ENCODE measurements around the gene CLTCL1. TPM values are rescaled to one million over a fixed set of nuclear protein-coding genes. Genes with fewer than 3 reads are reported as not detected.

The CLTCL1 gene
- total and polyA plus RNA-seq, 9 of the 15 experiments (the other 6 are each of a cell fraction or from before 2014, with no cell fraction given), result 1.1 to 11.7 (median 5.0) TPM

DNA sequence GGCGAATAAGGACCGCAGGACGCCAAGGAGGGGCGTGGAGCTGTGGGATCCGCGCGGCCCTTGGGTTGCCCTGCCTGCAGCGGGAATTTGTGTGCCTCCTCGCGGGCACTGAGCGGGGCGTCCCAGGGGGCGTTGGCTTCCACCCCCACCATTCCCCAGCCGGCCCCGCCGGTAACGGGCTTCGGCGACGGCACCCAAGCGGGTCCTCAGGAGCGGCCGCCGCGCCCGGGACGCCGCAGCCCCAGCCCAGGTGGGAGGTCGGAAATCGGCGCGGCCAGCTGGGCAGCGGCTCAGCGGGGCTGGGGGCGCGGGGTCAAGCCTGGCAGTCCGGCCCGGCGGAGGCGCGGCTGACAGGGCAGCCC, 320 bp downstream of the CLTCL1 start (continued):
- TF ChIP-seq NEUROD1 (IDR thresholded peaks at IDR 0.05; ENCODE audit: borderline replicate concordance, low read depth, low read length, partially characterized antibody), result no peak
- no peak for TF ChIP-seq TEAD1 (CRISPR knock-in tag; IDR thresholded peaks at IDR 0.05)
- no peak for TF ChIP-seq BCL6 (CRISPR knock-in tag; IDR thresholded peaks at IDR 0.05)
- no peak for TF ChIP-seq FOSL1 (tag; conservative IDR thresholded peaks at IDR 0.05)
- TF ChIP-seq, protein P1, sequence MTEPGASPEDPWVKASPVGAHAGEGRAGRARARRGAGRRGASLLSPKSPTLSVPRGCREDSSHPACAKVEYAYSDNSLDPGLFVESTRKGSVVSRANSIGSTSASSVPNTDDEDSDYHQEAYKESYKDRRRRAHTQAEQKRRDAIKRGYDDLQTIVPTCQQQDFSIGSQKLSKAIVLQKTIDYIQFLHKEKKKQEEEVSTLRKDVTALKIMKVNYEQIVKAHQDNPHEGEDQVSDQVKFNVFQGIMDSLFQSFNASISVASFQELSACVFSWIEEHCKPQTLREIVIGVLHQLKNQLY (CRISPR knock-in tag; conservative IDR thresholded peaks at IDR 0.05), result peak in 1 of 2 experiments; percentile 70; a peak in 1 of 4 replicates
- TF ChIP-seq MAZ (CRISPR knock-in tag; conservative IDR thresholded peaks at IDR 0.05 in 1 of 2, IDR thresholded peaks at IDR 0.05 in 1 of 2), result peak; percentile 50 to 90; a peak in 2 of 4 replicates
- TF ChIP-seq CBFA2T2 (conservative IDR thresholded peaks at IDR 0.05), result no peak
- no peak for TF ChIP-seq BRF1 (IDR thresholded peaks at IDR 0.05; ENCODE audit: borderline replicate concordance, extremely low read depth, insufficient read length)
- no peak for TF ChIP-seq ZNF780A (CRISPR knock-in tag; IDR thresholded peaks at IDR 0.05)
- no peak for TF ChIP-seq HMG20A (CRISPR knock-in tag; conservative IDR thresholded peaks at IDR 0.05)
- TF ChIP-seq CBFA2T3 (IDR thresholded peaks at IDR 0.05), result no peak
- TF ChIP-seq, protein P2, sequence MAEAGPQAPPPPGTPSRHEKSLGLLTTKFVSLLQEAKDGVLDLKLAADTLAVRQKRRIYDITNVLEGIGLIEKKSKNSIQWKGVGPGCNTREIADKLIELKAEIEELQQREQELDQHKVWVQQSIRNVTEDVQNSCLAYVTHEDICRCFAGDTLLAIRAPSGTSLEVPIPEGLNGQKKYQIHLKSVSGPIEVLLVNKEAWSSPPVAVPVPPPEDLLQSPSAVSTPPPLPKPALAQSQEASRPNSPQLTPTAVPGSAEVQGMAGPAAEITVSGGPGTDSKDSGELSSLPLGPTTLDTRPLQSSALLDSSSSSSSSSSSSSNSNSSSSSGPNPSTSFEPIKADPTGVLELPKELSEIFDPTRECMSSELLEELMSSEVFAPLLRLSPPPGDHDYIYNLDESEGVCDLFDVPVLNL (CRISPR knock-in tag; IDR thresholded peaks at IDR 0.05; ENCODE audit: low read depth), result no peak
- TF ChIP-seq DMBX1 (CRISPR knock-in tag; IDR thresholded peaks at IDR 0.05; ENCODE audit: borderline replicate concordance), result no peak
- TF ChIP-seq CC2D1A (IDR thresholded peaks at IDR 0.05), result no peak
- no peak for TF ChIP-seq SIX5 (IDR thresholded peaks at IDR 0.05; ENCODE audit: borderline replicate concordance in 1 of 2, insufficient read depth in 1 of 2, low read depth in 1 of 2, low read length in 2 of 2)
- TF ChIP-seq CAMTA2 (CRISPR knock-in tag; conservative IDR thresholded peaks at IDR 0.05), result peak; percentile 96
- TF ChIP-seq, protein P3, sequence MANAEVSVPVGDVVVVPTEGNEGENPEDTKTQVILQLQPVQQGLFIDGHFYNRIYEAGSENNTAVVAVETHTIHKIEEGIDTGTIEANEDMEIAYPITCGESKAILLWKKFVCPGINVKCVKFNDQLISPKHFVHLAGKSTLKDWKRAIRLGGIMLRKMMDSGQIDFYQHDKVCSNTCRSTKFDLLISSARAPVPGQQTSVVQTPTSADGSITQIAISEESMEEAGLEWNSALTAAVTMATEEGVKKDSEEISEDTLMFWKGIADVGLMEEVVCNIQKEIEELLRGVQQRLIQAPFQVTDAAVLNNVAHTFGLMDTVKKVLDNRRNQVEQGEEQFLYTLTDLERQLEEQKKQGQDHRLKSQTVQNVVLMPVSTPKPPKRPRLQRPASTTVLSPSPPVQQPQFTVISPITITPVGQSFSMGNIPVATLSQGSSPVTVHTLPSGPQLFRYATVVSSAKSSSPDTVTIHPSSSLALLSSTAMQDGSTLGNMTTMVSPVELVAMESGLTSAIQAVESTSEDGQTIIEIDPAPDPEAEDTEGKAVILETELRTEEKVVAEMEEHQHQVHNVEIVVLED (CRISPR knock-in tag; IDR thresholded peaks at IDR 0.05), result no peak
- TF ChIP-seq, protein P4, sequence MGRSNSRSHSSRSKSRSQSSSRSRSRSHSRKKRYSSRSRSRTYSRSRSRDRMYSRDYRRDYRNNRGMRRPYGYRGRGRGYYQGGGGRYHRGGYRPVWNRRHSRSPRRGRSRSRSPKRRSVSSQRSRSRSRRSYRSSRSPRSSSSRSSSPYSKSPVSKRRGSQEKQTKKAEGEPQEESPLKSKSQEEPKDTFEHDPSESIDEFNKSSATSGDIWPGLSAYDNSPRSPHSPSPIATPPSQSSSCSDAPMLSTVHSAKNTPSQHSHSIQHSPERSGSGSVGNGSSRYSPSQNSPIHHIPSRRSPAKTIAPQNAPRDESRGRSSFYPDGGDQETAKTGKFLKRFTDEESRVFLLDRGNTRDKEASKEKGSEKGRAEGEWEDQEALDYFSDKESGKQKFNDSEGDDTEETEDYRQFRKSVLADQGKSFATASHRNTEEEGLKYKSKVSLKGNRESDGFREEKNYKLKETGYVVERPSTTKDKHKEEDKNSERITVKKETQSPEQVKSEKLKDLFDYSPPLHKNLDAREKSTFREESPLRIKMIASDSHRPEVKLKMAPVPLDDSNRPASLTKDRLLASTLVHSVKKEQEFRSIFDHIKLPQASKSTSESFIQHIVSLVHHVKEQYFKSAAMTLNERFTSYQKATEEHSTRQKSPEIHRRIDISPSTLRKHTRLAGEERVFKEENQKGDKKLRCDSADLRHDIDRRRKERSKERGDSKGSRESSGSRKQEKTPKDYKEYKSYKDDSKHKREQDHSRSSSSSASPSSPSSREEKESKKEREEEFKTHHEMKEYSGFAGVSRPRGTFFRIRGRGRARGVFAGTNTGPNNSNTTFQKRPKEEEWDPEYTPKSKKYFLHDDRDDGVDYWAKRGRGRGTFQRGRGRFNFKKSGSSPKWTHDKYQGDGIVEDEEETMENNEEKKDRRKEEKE (IDR thresholded peaks at IDR 0.05; ENCODE audit: borderline replicate concordance in 1 of 2, control insufficient read depth in 1 of 2, low read depth in 2 of 2, low read length in 1 of 2), result no peak
- TF ChIP-seq ZSCAN29 (IDR thresholded peaks at IDR 0.05), result 0 out of 2 replicates have a peak, but pooled peaks have one; percentile 53
- no peak for TF ChIP-seq ZNF717 (CRISPR knock-in tag; IDR thresholded peaks at IDR 0.05)
- no peak for TF ChIP-seq KAT2B (IDR thresholded peaks at IDR 0.05; ENCODE audit: low read depth, low read length)
